Measurements from ENCODE around the gene ZDHHC7.

ZDHHC7 gene

GRCh38 chr16:84965428-84966415 lies 45.6 kb downstream of the ZDHHC7 start:
- H3K36me3 ChIP-seq (ENCODE audit: control insufficient read depth, insufficient read depth, low read length), result no peaks in the 10 kb centered on the region
- no peaks in the 10 kb centered on the region for H3K4me1 ChIP-seq (ENCODE audit: control insufficient read depth, insufficient read depth, low read length)
- H3K4me3 ChIP-seq (ENCODE audit: low read depth, low read length), result no peak overlapping the region
- no peaks in the 10 kb centered on the region for H3K27me3 ChIP-seq (ENCODE audit: control insufficient read depth, insufficient read depth, low read length)
- H3K9ac ChIP-seq (ENCODE audit: low read depth, low read length), result no peak overlapping the region
- no peaks in the 10 kb centered on the region for H3K9me3 ChIP-seq (ENCODE audit: control insufficient read depth, insufficient read depth, low read length)

- Histone ChIP-seq H3K9ac (ENCODE audit: low read depth, low read length) (no peak overlapping the region), H3K27me3 (ENCODE audit: control insufficient read depth, insufficient read depth, low read length) (no peaks in the 10 kb centered on the region), H3K4me1 (ENCODE audit: control insufficient read depth, insufficient read depth, low read length) (no peaks in the 10 kb centered on the region), H3K4me3 (ENCODE audit: low read depth, low read length) (no peak overlapping the region), H3K36me3 (ENCODE audit: control insufficient read depth, insufficient read depth, low read length) (no peaks in the 10 kb centered on the region), H3K9me3 (ENCODE audit: control insufficient read depth, insufficient read depth, low read length) (no peaks in the 10 kb centered on the region)
Observed at GRCh38 chr16:84964386-84965128, 46.8 kb downstream of the ZDHHC7 start.

DNA sequence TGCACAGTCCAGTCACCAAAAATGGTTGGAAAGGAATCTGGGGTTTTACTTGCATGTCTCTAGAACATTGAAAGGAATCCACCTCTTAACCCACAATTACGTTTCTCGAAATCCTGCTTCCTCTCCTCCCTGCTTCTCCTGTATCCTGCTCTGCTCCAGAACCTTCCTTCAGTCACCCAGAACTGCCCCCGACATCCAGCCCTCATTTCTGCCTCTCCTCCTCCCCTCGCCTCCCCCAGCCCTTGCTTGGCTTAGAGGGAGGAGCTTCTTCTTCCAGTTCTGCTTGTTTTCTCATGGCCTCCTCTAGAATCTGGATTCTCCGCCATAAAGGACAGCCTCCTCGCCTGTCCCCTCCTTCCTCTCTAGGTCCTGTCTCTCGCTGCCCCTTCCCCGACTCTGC lies 48.3 kb downstream of the ZDHHC7 start:
- Histone ChIP-seq H3K36me3 (ENCODE audit: control insufficient read depth, insufficient read depth, low read length) (no peaks in the 10 kb centered on the region), H3K9ac (ENCODE audit: low read depth, low read length) (no peak overlapping the region), H3K9me3 (ENCODE audit: control insufficient read depth, insufficient read depth, low read length) (no peaks in the 10 kb centered on the region), H3K4me1 (ENCODE audit: control insufficient read depth, insufficient read depth, low read length) (no peaks in the 10 kb centered on the region), H3K27me3 (ENCODE audit: control insufficient read depth, insufficient read depth, low read length) (no peaks in the 10 kb centered on the region), H3K4me3 (ENCODE audit: low read depth, low read length) (no peak overlapping the region)

- Histone ChIP-seq H3K27me3 (ENCODE audit: control insufficient read depth, insufficient read depth, low read length) (no peaks in the 10 kb centered on the region), H3K4me1 (ENCODE audit: control insufficient read depth, insufficient read depth, low read length) (no peaks in the 10 kb centered on the region), H3K9me3 (ENCODE audit: control insufficient read depth, insufficient read depth, low read length) (no peaks in the 10 kb centered on the region), H3K4me3 (ENCODE audit: low read depth, low read length) (no peak overlapping the region), H3K36me3 (ENCODE audit: control insufficient read depth, insufficient read depth, low read length) (no peaks in the 10 kb centered on the region), H3K9ac (ENCODE audit: low read depth, low read length) (no peak overlapping the region)
Observed at GRCh38 chr16:84960942-84961341, 50.4 kb downstream of the ZDHHC7 start.

- Histone ChIP-seq H3K27me3 (ENCODE audit: control insufficient read depth, insufficient read depth, low read length) (no peaks in the 10 kb centered on the region), H3K9me3 (ENCODE audit: control insufficient read depth, insufficient read depth, low read length) (no peaks in the 10 kb centered on the region), H3K4me1 (ENCODE audit: control insufficient read depth, insufficient read depth, low read length) (no peaks in the 10 kb centered on the region), H3K9ac (ENCODE audit: low read depth, low read length) (no peak overlapping the region), H3K4me3 (ENCODE audit: low read depth, low read length) (no peak overlapping the region), H3K36me3 (ENCODE audit: control insufficient read depth, insufficient read depth, low read length) (no peaks in the 10 kb centered on the region)
Observed at GRCh38 chr16:84959784-84960417, 51.4 kb downstream of the ZDHHC7 start.

- Histone ChIP-seq H3K9ac (ENCODE audit: low read depth, low read length) (no peak overlapping the region), H3K9me3 (ENCODE audit: control insufficient read depth, insufficient read depth, low read length) (no peaks in the 10 kb centered on the region), H3K36me3 (ENCODE audit: control insufficient read depth, insufficient read depth, low read length) (no peaks in the 10 kb centered on the region), H3K4me3 (ENCODE audit: low read depth, low read length) (no peak overlapping the region), H3K27me3 (ENCODE audit: control insufficient read depth, insufficient read depth, low read length) (no peaks in the 10 kb centered on the region), H3K4me1 (ENCODE audit: control insufficient read depth, insufficient read depth, low read length) (no peaks in the 10 kb centered on the region)
Observed at GRCh38 chr16:84959045-84959576, 52.2 kb downstream of the ZDHHC7 start.

DNA sequence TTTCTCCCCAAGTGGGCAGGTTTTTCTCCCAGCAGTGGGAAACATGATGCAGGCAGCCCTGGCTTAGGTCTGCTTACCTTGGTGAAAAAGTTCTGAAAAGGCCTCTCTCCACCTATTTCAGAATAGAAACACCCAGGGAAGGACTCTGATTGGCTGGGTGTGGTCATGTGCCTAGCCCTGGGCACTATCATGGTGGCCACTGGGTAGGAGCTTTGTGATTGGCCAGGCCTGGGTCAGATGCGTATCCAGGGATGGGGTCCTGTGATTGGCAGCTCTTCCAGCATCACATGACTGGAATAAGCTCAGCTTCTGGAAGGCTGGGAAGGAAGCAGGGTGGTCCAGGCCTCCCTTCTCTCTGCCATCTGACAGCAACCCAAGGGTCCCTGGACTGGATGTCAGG lies 53.5 kb downstream of the ZDHHC7 start:
- Histone ChIP-seq H3K27me3 (ENCODE audit: control insufficient read depth, insufficient read depth, low read length) (no peaks in the 10 kb centered on the region), H3K9ac (ENCODE audit: low read depth, low read length) (no peak overlapping the region)

DNA sequence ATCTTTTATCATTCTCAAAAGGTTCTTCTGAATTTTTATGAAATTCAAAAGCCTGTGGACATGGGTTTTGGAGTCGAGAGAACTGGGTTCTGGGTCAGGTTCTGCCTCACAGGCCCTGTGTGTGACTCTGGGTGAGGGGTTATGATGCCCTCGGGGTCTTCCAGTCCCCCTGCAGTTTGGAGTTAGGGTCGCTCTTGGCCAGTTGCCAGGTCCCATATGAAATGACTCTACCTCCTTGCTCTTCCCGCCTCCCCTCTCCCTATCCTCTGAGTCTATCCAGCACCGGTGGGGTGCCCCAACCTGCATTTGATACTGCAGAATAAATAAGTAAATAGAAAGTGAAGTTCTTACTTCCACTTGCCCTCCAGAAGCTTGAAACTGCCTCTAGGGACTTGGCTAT lies 54.1 kb downstream of the ZDHHC7 start:
- H3K27me3 ChIP-seq (ENCODE audit: control insufficient read depth, insufficient read depth, low read length), result no peaks in the 10 kb centered on the region
- no peaks in the 10 kb centered on the region for H3K36me3 ChIP-seq (ENCODE audit: control insufficient read depth, insufficient read depth, low read length)
- H3K4me3 ChIP-seq (ENCODE audit: low read depth, low read length), result no peak overlapping the region
- no peaks in the 10 kb centered on the region for H3K4me1 ChIP-seq (ENCODE audit: control insufficient read depth, insufficient read depth, low read length)
- no peaks in the 10 kb centered on the region for H3K9me3 ChIP-seq (ENCODE audit: control insufficient read depth, insufficient read depth, low read length)
- no peak overlapping the region for H3K9ac ChIP-seq (ENCODE audit: low read depth, low read length)

More for the DNA sequence above, 53.5 kb downstream of the ZDHHC7 start:
- H3K9me3 ChIP-seq (ENCODE audit: control insufficient read depth, insufficient read depth, low read length), result no peaks in the 10 kb centered on the region
- H3K4me3 ChIP-seq (ENCODE audit: low read depth, low read length), result no peak overlapping the region
- H3K36me3 ChIP-seq (ENCODE audit: control insufficient read depth, insufficient read depth, low read length), result no peaks in the 10 kb centered on the region
- no peaks in the 10 kb centered on the region for H3K4me1 ChIP-seq (ENCODE audit: control insufficient read depth, insufficient read depth, low read length)

GRCh38 chr16:84955427-84955826 lies 55.9 kb downstream of the ZDHHC7 start:
- H3K9ac ChIP-seq (ENCODE audit: low read depth, low read length), result no peak overlapping the region
- H3K4me3 ChIP-seq (ENCODE audit: low read depth, low read length), result no peak overlapping the region
- no peaks in the 10 kb centered on the region for H3K4me1 ChIP-seq (ENCODE audit: control insufficient read depth, insufficient read depth, low read length)
- H3K27me3 ChIP-seq (ENCODE audit: control insufficient read depth, insufficient read depth, low read length), result no peaks in the 10 kb centered on the region
- H3K9me3 ChIP-seq (ENCODE audit: control insufficient read depth, insufficient read depth, low read length), result no peaks in the 10 kb centered on the region
- no peaks in the 10 kb centered on the region for H3K36me3 ChIP-seq (ENCODE audit: control insufficient read depth, insufficient read depth, low read length)

GRCh38 chr16:84953190-84953746 lies 58.1 kb downstream of the ZDHHC7 start:
- Histone ChIP-seq H3K27me3 (ENCODE audit: control insufficient read depth, insufficient read depth, low read length) (no peaks in the 10 kb centered on the region), H3K4me1 (ENCODE audit: control insufficient read depth, insufficient read depth, low read length) (no peaks in the 10 kb centered on the region), H3K36me3 (ENCODE audit: control insufficient read depth, insufficient read depth, low read length) (no peaks in the 10 kb centered on the region), H3K9me3 (ENCODE audit: control insufficient read depth, insufficient read depth, low read length) (no peaks in the 10 kb centered on the region), H3K9ac (ENCODE audit: low read depth, low read length) (no peak overlapping the region), H3K4me3 (ENCODE audit: low read depth, low read length) (no peak overlapping the region)
